Stimulated activated CD8-positive, alpha-beta memory T cell treated with anti-CD3 and anti-CD28 coated beads, Interleukin-15, amount 100 ng/mL, for 24 hours (primary cell): ENCODE measurements around the gene TELO2.

ENCODE experiments used
- DNase-seq: peaks from one replicate; pipeline ENCODE4 v3.0.0-alpha.2; 2020; ENCODE audit warnings: low read depth

Gene TELO2

GRCh38 chr16:1492923-1493745 lies at the start of gene TELO2:
Gene TELO2 (plus strand): TSS chr16:1493360. CDS start chr16:1494282, 922 bp downstream.
- DNase-seq = peak; percentile 86

- DNase-seq = no peak
Observed at GRCh38 chr16:1443403-1443973, 49.7 kb upstream of the TELO2 start.

- no peak for DNase-seq
Observed at GRCh38 chr16:1443980-1444729, 49.0 kb upstream of the TELO2 start, which contains the start of gene CCDC154. Gene CCDC154 (minus strand): TSS chr16:1444556. CDS start chr16:1444322, 234 bp downstream.

GRCh38 chr16:1444730-1445517 lies 48.2 kb upstream of the TELO2 start:
- no peak for DNase-seq

- DNase-seq = no peak
Observed at GRCh38 chr16:1445518-1446203, 47.5 kb upstream of the TELO2 start.

GRCh38 chr16:1446296-1447080 lies 46.7 kb upstream of the TELO2 start:
- DNase-seq = no peak

GRCh38 chr16:1447965-1448364 lies 45.2 kb upstream of the TELO2 start:
- no peak for DNase-seq

- DNase-seq = no peak
Observed at GRCh38 chr16:1448536-1449116, 44.5 kb upstream of the TELO2 start.

GRCh38 chr16:1449201-1449788 lies 43.9 kb upstream of the TELO2 start:
- DNase-seq = no peak

- DNase-seq = no peak
Observed at GRCh38 chr16:1450218-1450617, 42.9 kb upstream of the TELO2 start.

GRCh38 chr16:1450841-1451240 lies 42.3 kb upstream of the TELO2 start:
- no peak for DNase-seq

GRCh38 chr16:1451702-1452392 lies 41.3 kb upstream of the TELO2 start:
- no peak for DNase-seq

- no peak for DNase-seq
Observed at GRCh38 chr16:1452530-1452929, 40.6 kb upstream of the TELO2 start.

GRCh38 chr16:1453316-1453715 lies 39.8 kb upstream of the TELO2 start:
- no peak for DNase-seq

GRCh38 chr16:1454561-1454960 lies 38.6 kb upstream of the TELO2 start:
- no peak for DNase-seq

GRCh38 chr16:1455190-1456171 lies 37.7 kb upstream of the TELO2 start:
- no peak for DNase-seq

- no peak for DNase-seq
Observed at GRCh38 chr16:1456951-1457350, 36.2 kb upstream of the TELO2 start.
